ENCODE measurements around the gene UBE2D2. TPM values are rescaled to one million over a fixed set of nuclear protein-coding genes. Genes with fewer than 3 reads are reported as not detected.

UBE2D2 gene
- total and polyA plus RNA-seq, 2 of the 13 experiments (the other 11 are each of a cell fraction or from before 2014, with no cell fraction given): 79.1 to 109 TPM

GRCh38 chr5:139637438-139638089 lies 76.4 kb downstream of the UBE2D2 start (continued):
- TF ChIP-seq ZNF337 (CRISPR knock-in tag; IDR thresholded peaks at IDR 0.05; ENCODE audit: borderline replicate concordance, low read depth) (no peak), ZNF792 (CRISPR knock-in tag; IDR thresholded peaks at IDR 0.05) (no peak; the same call in none of the 2 replicates), RFX1 (IDR thresholded peaks at IDR 0.05) (no peak), SRY (CRISPR knock-in tag; IDR thresholded peaks at IDR 0.05) (no peak; the same call in 1 of the 2 replicates), RFX3 (CRISPR knock-in tag; IDR thresholded peaks at IDR 0.05) (no peak), SETDB1 (CRISPR knock-in tag; IDR thresholded peaks at IDR 0.05; ENCODE audit: borderline replicate concordance) (0 out of 2 replicates have a peak, but pooled peaks have one; percentile 68), ZNF713 (CRISPR knock-in tag; IDR thresholded peaks at IDR 0.05) (no peak), CEBPG (CRISPR knock-in tag; IDR thresholded peaks at IDR 0.05) (peak; percentile 61), ZNF563 (CRISPR knock-in tag; IDR thresholded peaks at IDR 0.05) (0 out of 2 replicates have a peak, but pooled peaks have one; percentile 26), ZNF879 (CRISPR knock-in tag; IDR thresholded peaks at IDR 0.05) (no peak), SIN3B (IDR thresholded peaks at IDR 0.05; ENCODE audit: low read length) (no peak), MBNL3 (CRISPR knock-in tag; conservative IDR thresholded peaks at IDR 0.05) (no peak), NCOA2 (CRISPR knock-in tag; IDR thresholded peaks at IDR 0.05) (peak; percentile 67), SMAD3 (CRISPR knock-in tag; IDR thresholded peaks at IDR 0.05) (peak; percentile 41; the same call in 1 of the 2 replicates), FOXO4 (CRISPR knock-in tag; conservative IDR thresholded peaks at IDR 0.05) (0 out of 2 replicates have a peak, but pooled peaks have one; percentile 72), ZNF670 (CRISPR knock-in tag; IDR thresholded peaks at IDR 0.05; ENCODE audit: borderline replicate concordance) (no peak), GPBP1L1 (CRISPR knock-in tag; IDR thresholded peaks at IDR 0.05) (no peak), GMEB1 (CRISPR knock-in tag; IDR thresholded peaks at IDR 0.05; ENCODE audit: borderline replicate concordance) (peak; percentile 76; the same call in 1 of the 2 replicates), CEBPB (IDR thresholded peaks at IDR 0.05; ENCODE audit: borderline replicate concordance, low read depth, low read length) (peak; percentile 73), ZBTB21 (CRISPR knock-in tag; IDR thresholded peaks at IDR 0.05) (no peak), CEBPZ (IDR thresholded peaks at IDR 0.05; ENCODE audit: low read length) (no peak), MTF2 (CRISPR knock-in tag; IDR thresholded peaks at IDR 0.05; ENCODE audit: borderline replicate concordance) (no peak; the same call in 1 of the 2 replicates), ZNF619 (CRISPR knock-in tag; IDR thresholded peaks at IDR 0.05) (peak; percentile 78), ATAD3A (CRISPR knock-in tag; IDR thresholded peaks at IDR 0.05) (no peak)
